Measurements from ENCODE around the gene ARID4A. TPM values are rescaled to one million over a fixed set of nuclear protein-coding genes. Genes with fewer than 3 reads are reported as not detected.

ARID4A gene
- total and polyA plus RNA-seq, 9 of the 15 experiments (the other 6 are each of a cell fraction or from before 2014, with no cell fraction given) = 2.4 to 11.5 (median 8.7) TPM

DNA sequence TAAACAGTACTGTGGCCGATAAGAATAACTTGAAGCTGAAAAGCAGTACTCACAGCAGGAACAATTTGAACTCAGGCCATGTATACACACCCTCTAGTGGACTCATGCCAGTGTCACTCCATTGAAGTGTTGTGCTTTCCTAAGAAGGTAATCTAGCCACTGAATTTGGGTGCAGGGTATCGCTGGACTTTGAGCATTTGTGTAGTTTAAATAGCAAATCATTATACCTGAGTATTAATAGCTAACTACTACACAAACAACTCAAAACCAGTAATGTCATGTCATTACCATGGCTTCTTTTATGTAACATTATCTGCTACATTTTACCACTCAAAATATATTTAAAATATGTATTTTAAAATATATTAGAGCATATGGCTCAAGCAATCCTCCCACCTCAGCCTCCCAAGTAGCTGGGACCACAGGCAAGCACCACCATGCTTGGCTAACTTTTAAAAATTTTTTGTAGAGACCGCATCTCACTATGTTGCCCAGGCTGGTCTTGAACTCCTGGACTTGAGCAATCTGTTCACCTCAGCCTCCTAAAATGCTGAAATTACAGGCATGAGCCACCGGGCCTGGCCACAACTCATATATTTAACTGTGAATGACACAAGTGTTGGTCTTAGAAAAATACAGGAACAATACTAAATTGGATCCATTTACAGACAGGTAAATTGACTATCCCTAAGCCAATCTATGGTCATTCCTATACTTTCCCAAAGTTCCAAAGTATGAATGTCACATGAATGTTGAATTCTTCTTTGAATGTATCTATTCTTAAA, 25.6 kb upstream of the ARID4A start:
- no peak overlapping the region for H3K27ac ChIP-seq (ENCODE audit: extremely low read depth, low read depth, low read length)
- intact Hi-C loops (cut with micrococcal nuclease) = no loop called here
- no peaks in the 10 kb centered on the region for H3K27me3 ChIP-seq (ENCODE audit: control insufficient read depth in 2 of 2, insufficient read depth in 2 of 2, low read length in 2 of 2)
- peak in 2 of 4 experiments; percentile 16 to 20 for DNase-seq (ENCODE audit: extremely low read depth in 1 of 4, low spot score in 3 of 4)
- TF ChIP-seq CTCF (IDR thresholded peaks at IDR 0.05 in 2 of 3, conservative IDR thresholded peaks at IDR 0.05 in 1 of 3; ENCODE audit: insufficient read depth in 2 of 3, low read depth in 1 of 3, low read length in 3 of 3) (0 out of 6 replicates have a peak, but pooled peaks of 1 of the 3 experiments have one; percentile 31), POLR2A (conservative IDR thresholded peaks at IDR 0.05) (peak; percentile 21), FOXO4 (CRISPR knock-in tag; IDR thresholded peaks at IDR 0.05) (no peak), ZFPM2 (CRISPR knock-in tag; IDR thresholded peaks at IDR 0.05) (no peak), POLR2AphosphoS2 (IDR thresholded peaks at IDR 0.05; ENCODE audit: low read length) (0 out of 2 replicates have a peak, but pooled peaks have one; percentile 49), FOXA3 (CRISPR knock-in tag; conservative IDR thresholded peaks at IDR 0.05 in 1 of 2, IDR thresholded peaks at IDR 0.05 in 1 of 2) (peak in 1 of 2 experiments; percentile 27; a peak in 1 of 4 replicates), HLTF (IDR thresholded peaks at IDR 0.05) (no peak), PKNOX1 (IDR thresholded peaks at IDR 0.05) (no peak), NFIC (IDR thresholded peaks at IDR 0.05) (no peak)
- no peaks in the 10 kb centered on the region for H3K9me1 ChIP-seq (ENCODE audit: control insufficient read depth, insufficient read depth, low read length)
- no peak overlapping the region for H3K4me2 ChIP-seq (ENCODE audit: insufficient read depth, low read length)
- no peak overlapping the region for H2AFZ ChIP-seq (ENCODE audit: low read depth, low read length)
- no peaks in the 10 kb centered on the region for H3K9me3 ChIP-seq (replicated peaks; ENCODE audit: control insufficient read depth, insufficient read depth, low read depth, low read length)
- peak; percentile 75 for ATAC-seq
- FAIRE-seq = peak; percentile 77
- no peaks in the 10 kb centered on the region for H4K20me1 ChIP-seq (replicated peaks; ENCODE audit: control insufficient read depth, insufficient read depth, low read length)
- in situ Hi-C loops (cut with MboI) = no loop called here
- H3K9ac ChIP-seq (ENCODE audit: insufficient read depth in 1 of 2, low read depth in 2 of 2, low read length in 2 of 2) = no peak overlapping the region
- H3K4me1 ChIP-seq (replicated peaks in 1 of 2; ENCODE audit: control insufficient read depth in 2 of 2, insufficient read depth in 2 of 2, low read length in 2 of 2) = no peaks in the 10 kb centered on the region; a peak in 1 of 5 replicates
- peaks cover 82% of the 10 kb centered on the region for H3K36me3 ChIP-seq (ENCODE audit: control insufficient read depth, insufficient read depth, low read length)
- H3K79me2 ChIP-seq (ENCODE audit: control insufficient read depth, insufficient read depth, low read length) = peaks cover 37% of the 10 kb centered on the region
- BruUV-seq (replicated peaks) = no TSS peak
- ChIA-PET POLR2A (interaction anchor here (0.8 to 1.5 kb wide), 2 partner anchors 9 to 25 kb away, joined by 3 to 6 read pairs; partner anchors contain the start of gene ARID4A), CTCF (ENCODE audit: low intra/inter-chr PET ratio) (no interaction called here)
- 66% methylated on average over 4 of the region's 4 CpGs for WGBS (ENCODE audit: insufficient coverage, low coverage, missing lambda C conversion rate)
- no peak overlapping the region for H3K4me3 ChIP-seq
